OCI-LY3 (cell line): Measurements from ENCODE around the gene LPP.

Source experiments
- H2AFZ ChIP-seq: fragments of 200-600, 300-600 bp; shearing (Covaris generic); 2 replicates; pipeline ENCODE4 v1.6.0; 2014; ENCODE audit warnings: antibody characterized with exemption, low read depth, low read length
- H3K27ac ChIP-seq: fragments of 200-600, 300-600 bp; sonication (generic); 2 replicates; pipeline ENCODE4 v1.5.1; 2014; ENCODE audit warnings: mild to moderate bottlenecking, low read length, moderate library complexity, mixed read lengths
- H3K27me3 ChIP-seq: fragments of 200-600, 300-600 bp; sonication (generic); 2 replicates; pipeline ENCODE4 v1.6.1; 2014; ENCODE audit warnings: low read depth, low read length, mixed read lengths
- H3K36me3 ChIP-seq: fragments of 200-600, 300-600 bp; sonication (generic); replicated peaks from 2 replicates; pipeline ENCODE3; 2014; ENCODE audit warnings: low read depth, low read length, mixed read lengths
- H3K4me1 ChIP-seq: fragments of 300-600, 200-600 bp; sonication (generic); 2 replicates; pipeline ENCODE4 v1.6.1; 2014; ENCODE audit warnings: low read length, mixed read lengths
- H3K4me2 ChIP-seq: fragments of 200-600, 300-600 bp; sonication (generic); 2 replicates; pipeline ENCODE4 v1.6.1; 2014; ENCODE audit warnings: low read length, mixed read lengths
- H3K4me3 ChIP-seq: fragments of 300-600, 200-600 bp; sonication (generic); 2 replicates; pipeline ENCODE4 v1.5.1; 2014; ENCODE audit warnings: antibody characterized with exemption, mild to moderate bottlenecking, low read length, moderate library complexity
- H3K79me2 ChIP-seq: fragments of 300-600, 200-600 bp; shearing (Covaris generic); 2 replicates; pipeline ENCODE4 v1.6.1; 2014; ENCODE audit warnings: mild to moderate bottlenecking, low read length, mixed read lengths
- H3K9ac ChIP-seq: fragments of 300-600, 200-600 bp; shearing (Covaris generic); 2 replicates; pipeline ENCODE4 v1.6.0; 2014; ENCODE audit warnings: mild to moderate bottlenecking, low read length, moderate library complexity
- H3K9me3 ChIP-seq: fragments of 200-600, 300-600 bp; shearing (Covaris generic); 2 replicates; pipeline ENCODE4 v1.6.1; 2014; ENCODE audit warnings: low read length, mixed read lengths; ENCODE audit not compliant: insufficient read depth
- H4K20me1 ChIP-seq: fragments of 200-600, 300-600 bp; sonication (generic); 2 replicates; pipeline ENCODE4 v1.6.1; 2016; ENCODE audit warnings: low read length, mixed read lengths; ENCODE audit not compliant: insufficient read depth
- EZH2phosphoT487 ChIP-seq: fragments of 200-600 bp; shearing (Covaris generic); IDR thresholded peaks from 2 replicates; pipeline ENCODE4 v1.6.1; 2018; ENCODE audit warnings: antibody characterized with exemption, mixed run types, low read depth
- TF ChIP-seq, protein P1 (sequence below): fragments of 200-600, 300-600 bp; sonication (generic); IDR thresholded peaks from 2 replicates; pipeline ENCODE4 v1.5.1; 2014; ENCODE audit warnings: antibody characterized with exemption, low read length, low read depth

Gene LPP

DNA sequence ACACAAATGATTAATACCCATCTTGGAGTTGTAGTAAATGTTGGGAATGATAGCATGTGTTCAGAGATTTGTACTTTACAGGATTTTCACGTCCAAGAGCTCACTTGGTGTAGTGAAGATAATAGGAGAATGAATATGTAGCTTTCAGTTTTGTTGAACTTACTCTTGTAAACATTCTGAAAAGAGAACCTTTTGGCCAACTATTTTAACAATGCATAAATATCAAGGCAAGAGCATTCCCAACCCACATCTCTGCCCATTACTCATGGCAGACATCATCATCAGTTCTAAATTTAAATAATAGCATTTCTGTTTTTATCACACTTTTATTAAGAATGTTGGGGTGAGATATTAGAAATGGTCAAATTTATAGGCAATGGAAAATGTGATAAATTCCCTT is 552.6 kb downstream of the LPP start:
- Histone ChIP-seq H3K9me3 (no peaks in the 10 kb centered on the region), H2AFZ (no peak overlapping the region), H3K9ac (no peak overlapping the region), H4K20me1 (no peaks in the 10 kb centered on the region), H3K27me3 (no peaks in the 10 kb centered on the region), H3K27ac (no peak overlapping the region), H3K79me2 (peaks cover 11% of the 10 kb centered on the region), H3K4me1 (peaks cover 58% of the 10 kb centered on the region), H3K4me2 (no peak overlapping the region), H3K4me3 (no peak overlapping the region), H3K36me3 (peaks cover 3% of the 10 kb centered on the region)
- no peak for TF ChIP-seq EZH2phosphoT487
- TF ChIP-seq, protein P1, sequence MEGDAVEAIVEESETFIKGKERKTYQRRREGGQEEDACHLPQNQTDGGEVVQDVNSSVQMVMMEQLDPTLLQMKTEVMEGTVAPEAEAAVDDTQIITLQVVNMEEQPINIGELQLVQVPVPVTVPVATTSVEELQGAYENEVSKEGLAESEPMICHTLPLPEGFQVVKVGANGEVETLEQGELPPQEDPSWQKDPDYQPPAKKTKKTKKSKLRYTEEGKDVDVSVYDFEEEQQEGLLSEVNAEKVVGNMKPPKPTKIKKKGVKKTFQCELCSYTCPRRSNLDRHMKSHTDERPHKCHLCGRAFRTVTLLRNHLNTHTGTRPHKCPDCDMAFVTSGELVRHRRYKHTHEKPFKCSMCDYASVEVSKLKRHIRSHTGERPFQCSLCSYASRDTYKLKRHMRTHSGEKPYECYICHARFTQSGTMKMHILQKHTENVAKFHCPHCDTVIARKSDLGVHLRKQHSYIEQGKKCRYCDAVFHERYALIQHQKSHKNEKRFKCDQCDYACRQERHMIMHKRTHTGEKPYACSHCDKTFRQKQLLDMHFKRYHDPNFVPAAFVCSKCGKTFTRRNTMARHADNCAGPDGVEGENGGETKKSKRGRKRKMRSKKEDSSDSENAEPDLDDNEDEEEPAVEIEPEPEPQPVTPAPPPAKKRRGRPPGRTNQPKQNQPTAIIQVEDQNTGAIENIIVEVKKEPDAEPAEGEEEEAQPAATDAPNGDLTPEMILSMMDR, result no peak

DNA sequence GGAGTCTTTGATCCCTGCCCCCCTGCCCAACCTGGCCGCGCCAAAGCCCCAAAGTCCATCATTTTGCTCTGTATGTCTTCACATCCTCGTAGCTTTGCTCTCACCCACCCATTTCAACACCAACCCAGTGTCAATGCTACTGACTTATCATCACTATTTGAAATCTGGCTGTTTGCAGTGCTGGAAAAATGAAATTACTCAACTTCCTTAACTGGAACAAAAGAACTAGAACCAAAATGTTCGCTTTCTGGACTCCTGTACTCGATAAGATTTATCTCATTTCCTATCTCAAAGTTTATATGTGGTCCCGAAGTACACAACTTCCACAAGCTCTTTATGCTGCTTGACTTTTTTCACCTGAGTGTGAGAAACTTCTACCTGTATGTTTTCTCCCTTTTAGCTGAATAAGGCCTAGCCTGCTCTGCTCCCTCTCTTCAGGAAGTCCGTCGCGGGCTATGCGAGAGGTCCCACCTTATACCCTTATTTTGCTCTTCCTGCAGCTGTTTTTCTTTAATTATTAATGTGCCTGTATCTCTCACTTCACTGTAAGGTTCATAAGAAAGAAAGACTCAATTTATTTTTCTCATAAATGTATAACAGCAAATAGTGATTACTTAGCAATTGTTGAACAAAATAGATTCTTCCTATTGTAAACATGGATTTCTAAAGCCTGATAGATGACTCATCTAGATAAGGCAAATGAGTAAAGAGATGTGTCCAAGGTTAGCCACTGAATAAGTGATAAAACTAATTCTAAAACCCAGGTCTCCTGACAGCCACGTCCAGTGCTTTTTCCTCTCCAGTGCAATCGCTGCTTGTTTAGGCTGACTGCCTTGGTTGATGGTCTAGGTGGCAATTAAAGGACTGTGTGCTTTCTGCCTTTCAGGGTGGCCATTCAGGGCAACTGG is 553.7 kb downstream of the LPP start:
- TF ChIP-seq, protein P1, result no peak
- no peak for TF ChIP-seq EZH2phosphoT487
- Histone ChIP-seq H2AFZ (no peak overlapping the region), H3K4me2 (no peak overlapping the region)

DNA sequence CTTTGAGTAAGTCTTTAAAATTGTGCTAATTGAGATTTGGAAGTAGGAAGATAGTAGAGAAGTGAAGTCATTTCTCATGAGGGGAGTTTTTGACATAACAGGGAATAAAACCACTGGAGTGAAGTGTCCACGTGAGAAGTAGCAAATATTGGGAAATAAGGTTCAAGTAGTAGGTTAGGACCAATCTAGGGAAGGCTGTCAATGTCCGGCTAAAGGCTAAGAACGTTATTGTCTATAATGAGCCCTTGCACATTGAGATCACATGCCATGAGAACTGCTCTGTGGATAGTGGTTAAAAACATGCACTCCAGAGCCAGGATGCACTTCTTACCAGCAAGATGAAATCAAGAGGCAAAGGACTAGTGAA is 557.9 kb downstream of the LPP start:
- Histone ChIP-seq H3K27me3 (no peaks in the 10 kb centered on the region), H2AFZ (no peak overlapping the region; the same call in 1 of the 2 replicates), H3K4me1 (peaks cover 24% of the 10 kb centered on the region), H3K9ac (no peak overlapping the region), H4K20me1 (no peaks in the 10 kb centered on the region), H3K4me2 (no peak overlapping the region), H3K79me2 (no peaks in the 10 kb centered on the region), H3K27ac (0 out of 2 replicates have a peak overlapping the region, but pooled peaks have one; percentile 9), H3K9me3 (no peaks in the 10 kb centered on the region), H3K4me3 (no peak overlapping the region), H3K36me3 (no peaks in the 10 kb centered on the region)
- TF ChIP-seq, protein P1, result no peak
- no peak for TF ChIP-seq EZH2phosphoT487

More for the DNA sequence above, 553.7 kb downstream of the LPP start:
- H3K27me3 ChIP-seq, result no peaks in the 10 kb centered on the region
- no peaks in the 10 kb centered on the region for H3K9me3 ChIP-seq
- H3K4me1 ChIP-seq, result peaks cover 59% of the 10 kb centered on the region
- H4K20me1 ChIP-seq, result no peaks in the 10 kb centered on the region
- H3K36me3 ChIP-seq, result peaks cover 3% of the 10 kb centered on the region
- no peak overlapping the region for H3K27ac ChIP-seq
- H3K79me2 ChIP-seq, result peaks cover 11% of the 10 kb centered on the region
- H3K4me3 ChIP-seq, result no peak overlapping the region
- H3K9ac ChIP-seq, result no peak overlapping the region

DNA sequence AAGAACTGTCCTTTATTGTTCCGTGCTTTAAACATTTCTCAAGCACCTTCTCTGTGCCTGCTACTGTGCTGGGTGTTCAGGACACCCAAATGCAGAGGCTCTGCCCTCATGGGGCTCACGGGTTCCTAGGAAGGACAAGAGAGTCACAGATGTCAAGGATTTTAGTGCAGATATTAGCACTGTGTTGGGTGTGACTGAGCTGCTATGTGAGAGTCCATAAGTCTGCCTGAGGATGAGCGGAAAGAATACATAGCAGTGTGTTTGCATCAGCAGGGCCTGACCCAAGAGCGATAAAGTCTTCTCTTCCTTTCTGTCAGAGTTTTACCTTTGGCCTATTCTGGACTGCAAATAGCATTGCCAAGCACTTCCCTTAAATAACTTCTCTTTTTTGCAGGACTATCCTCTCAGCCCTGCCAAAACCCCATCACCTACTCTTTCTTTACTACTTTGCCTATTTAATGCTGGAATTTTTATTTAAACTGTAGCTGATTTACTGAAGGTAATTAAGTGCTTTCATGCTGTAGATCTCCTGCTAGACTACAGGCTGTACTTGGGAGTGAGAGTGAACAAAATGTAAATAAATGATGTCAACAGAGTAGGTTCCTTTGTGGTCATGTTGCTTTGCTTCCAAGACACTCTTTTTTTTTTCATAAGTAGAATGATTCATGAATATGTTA is 558.4 kb downstream of the LPP start:
- TF ChIP-seq, protein P1, result no peak
- TF ChIP-seq EZH2phosphoT487, result no peak
- H3K36me3 ChIP-seq, result no peaks in the 10 kb centered on the region
- no peaks in the 10 kb centered on the region for H3K27me3 ChIP-seq
- H3K9me3 ChIP-seq, result no peaks in the 10 kb centered on the region
- H4K20me1 ChIP-seq, result no peaks in the 10 kb centered on the region
- H3K4me2 ChIP-seq, result no peak overlapping the region
- H3K4me3 ChIP-seq, result no peak overlapping the region
- no peak overlapping the region; the same call in 1 of the 2 replicates for H2AFZ ChIP-seq
- H3K9ac ChIP-seq, result no peak overlapping the region; the same call in 1 of the 2 replicates
- no peaks in the 10 kb centered on the region for H3K79me2 ChIP-seq
- peaks cover 23% of the 10 kb centered on the region for H3K4me1 ChIP-seq
- H3K27ac ChIP-seq, result 0 out of 2 replicates have a peak overlapping the region, but pooled peaks have one; percentile 9
